Osteocyte (in vitro differentiated cells): ENCODE results near the gene RND3. TPM values are rescaled to one million over a fixed set of nuclear protein-coding genes. Genes with fewer than 3 reads are reported as not detected.

Source experiments
- DNase-seq: peaks from one replicate; pipeline ENCODE4 v3.0.0; 2021; ENCODE audit warnings: mixed read lengths; ENCODE audit not compliant: unreplicated experiment; ENCODE audit errors: extremely low spot score
- H3K27ac Mint-ChIP-seq: one replicate; pipeline ENCODE4 v1.8.0; 2021; ENCODE audit warnings: mild to moderate bottlenecking, mixed read lengths; ENCODE audit not compliant: unreplicated experiment
- H3K27me3 Mint-ChIP-seq: one replicate; pipeline ENCODE4 v1.8.0; 2021; ENCODE audit warnings: mixed read lengths; ENCODE audit not compliant: unreplicated experiment
- H3K36me3 Mint-ChIP-seq: one replicate; pipeline ENCODE4 v1.8.0; 2021; ENCODE audit warnings: mixed read lengths; ENCODE audit not compliant: unreplicated experiment
- H3K4me1 Mint-ChIP-seq: one replicate; pipeline ENCODE4 v1.8.0; 2021; ENCODE audit warnings: mixed read lengths; ENCODE audit not compliant: unreplicated experiment
- H3K4me3 Mint-ChIP-seq: one replicate; pipeline ENCODE4 v1.8.0; 2021; ENCODE audit warnings: mild to moderate bottlenecking, moderate library complexity, mixed read lengths; ENCODE audit not compliant: unreplicated experiment
- H3K9me3 Mint-ChIP-seq: one replicate; pipeline ENCODE4 v1.8.0; 2021; ENCODE audit warnings: mixed read lengths; ENCODE audit not compliant: unreplicated experiment
- total RNA-seq: library from RNA; stranded (reverse); gene quantifications from 2 replicates; pipeline ENCODE4 v1.2.1, GENCODE V29; 2021
- TF ChIP-seq, protein P1 (sequence below): fragments of 200-600 bp; sonication (generic); IDR thresholded peaks from 2 replicates; pipeline ENCODE4 v1.5.0; 2021; ENCODE audit warnings: antibody characterized with exemption, mild to moderate bottlenecking, moderate library complexity

The RND3 gene
- total RNA-seq, 1 donor from 2014 or later: 160 TPM

DNA sequence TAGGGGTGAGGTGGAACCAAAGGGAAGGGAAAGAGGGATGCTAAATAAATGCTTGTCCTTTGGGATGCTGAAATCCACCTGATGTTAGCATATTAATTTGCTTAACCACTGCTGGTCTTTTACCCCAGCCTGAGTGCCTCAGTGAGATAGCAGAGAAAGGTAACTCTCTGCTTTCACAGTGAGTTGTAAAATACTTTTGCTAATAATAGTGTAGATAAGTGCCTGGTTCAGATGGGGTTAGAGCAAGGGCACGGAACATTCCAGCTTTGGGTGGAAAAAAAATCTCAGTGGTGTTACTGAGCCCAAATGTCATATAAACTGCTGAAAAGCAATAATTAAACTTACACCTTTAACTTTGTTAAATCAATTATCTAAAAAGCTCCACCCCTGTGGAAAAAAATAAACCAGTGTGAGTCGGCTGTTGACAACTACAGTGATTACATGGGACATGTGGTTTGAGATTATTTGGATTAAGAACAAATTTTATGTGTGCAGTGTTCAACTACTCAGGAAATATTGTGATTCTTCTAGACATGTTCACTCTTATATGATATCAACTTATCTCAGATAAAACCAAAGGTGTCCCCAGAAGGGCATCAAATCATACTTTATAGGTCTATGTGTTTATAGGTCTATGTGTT is 21.1 kb upstream of the RND3 start:
- no peak for DNase-seq
- no peaks in the 10 kb centered on the region for H3K27me3 Mint-ChIP-seq
- no peaks in the 10 kb centered on the region for H3K36me3 Mint-ChIP-seq
- H3K4me1 Mint-ChIP-seq: peaks cover 6% of the 10 kb centered on the region
- TF ChIP-seq, protein P1, sequence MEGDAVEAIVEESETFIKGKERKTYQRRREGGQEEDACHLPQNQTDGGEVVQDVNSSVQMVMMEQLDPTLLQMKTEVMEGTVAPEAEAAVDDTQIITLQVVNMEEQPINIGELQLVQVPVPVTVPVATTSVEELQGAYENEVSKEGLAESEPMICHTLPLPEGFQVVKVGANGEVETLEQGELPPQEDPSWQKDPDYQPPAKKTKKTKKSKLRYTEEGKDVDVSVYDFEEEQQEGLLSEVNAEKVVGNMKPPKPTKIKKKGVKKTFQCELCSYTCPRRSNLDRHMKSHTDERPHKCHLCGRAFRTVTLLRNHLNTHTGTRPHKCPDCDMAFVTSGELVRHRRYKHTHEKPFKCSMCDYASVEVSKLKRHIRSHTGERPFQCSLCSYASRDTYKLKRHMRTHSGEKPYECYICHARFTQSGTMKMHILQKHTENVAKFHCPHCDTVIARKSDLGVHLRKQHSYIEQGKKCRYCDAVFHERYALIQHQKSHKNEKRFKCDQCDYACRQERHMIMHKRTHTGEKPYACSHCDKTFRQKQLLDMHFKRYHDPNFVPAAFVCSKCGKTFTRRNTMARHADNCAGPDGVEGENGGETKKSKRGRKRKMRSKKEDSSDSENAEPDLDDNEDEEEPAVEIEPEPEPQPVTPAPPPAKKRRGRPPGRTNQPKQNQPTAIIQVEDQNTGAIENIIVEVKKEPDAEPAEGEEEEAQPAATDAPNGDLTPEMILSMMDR: no peak
- H3K27ac Mint-ChIP-seq: no peak overlapping the region
- no peak overlapping the region for H3K4me3 Mint-ChIP-seq
- no peaks in the 10 kb centered on the region for H3K9me3 Mint-ChIP-seq

DNA sequence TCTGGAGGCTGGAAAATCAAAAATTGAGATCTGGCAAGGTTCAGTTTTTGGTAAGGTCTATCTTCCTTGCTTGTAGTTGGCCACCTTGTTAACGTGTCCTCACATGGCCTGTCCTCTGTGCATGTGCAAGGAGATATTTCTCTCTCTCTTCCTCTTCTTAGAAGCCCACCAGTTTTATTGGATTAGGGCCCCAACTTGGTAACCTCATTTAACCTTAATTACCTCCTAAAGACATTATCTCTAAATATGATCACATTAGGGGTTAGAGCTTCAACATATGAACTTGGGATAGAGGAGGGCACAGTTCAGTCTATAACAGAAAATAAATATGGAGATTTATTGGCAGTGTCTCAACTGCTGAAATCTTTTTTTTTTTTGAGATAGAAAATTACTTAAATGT is 19.6 kb upstream of the RND3 start:
- H3K36me3 Mint-ChIP-seq: no peaks in the 10 kb centered on the region
- no peak overlapping the region for H3K4me3 Mint-ChIP-seq
- H3K27ac Mint-ChIP-seq: no peak overlapping the region
- no peak for DNase-seq
- no peaks in the 10 kb centered on the region for H3K27me3 Mint-ChIP-seq
- H3K4me1 Mint-ChIP-seq: peaks cover 2% of the 10 kb centered on the region
- TF ChIP-seq, protein P1: no peak
- H3K9me3 Mint-ChIP-seq: no peaks in the 10 kb centered on the region

DNA sequence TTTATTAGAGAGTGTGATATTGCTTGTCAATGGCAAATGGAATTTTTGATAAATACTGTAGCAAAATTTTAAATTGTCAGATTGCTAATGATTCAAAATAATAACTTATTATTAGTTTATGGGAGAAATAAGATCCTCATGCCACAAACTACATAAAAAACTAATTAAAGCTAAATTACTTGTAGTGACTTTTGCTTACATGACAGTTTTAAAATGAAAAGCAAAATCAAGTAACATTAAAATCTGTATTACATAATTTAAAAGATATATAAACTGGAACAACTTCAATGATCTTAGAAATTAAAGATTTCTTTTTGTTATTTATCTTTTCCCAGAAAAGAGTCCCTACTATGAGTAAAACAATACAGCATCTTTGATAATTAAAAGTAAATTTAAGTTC is 17.7 kb upstream of the RND3 start:
- Mint-ChIP-seq H3K27me3 (no peaks in the 10 kb centered on the region), H3K4me3 (no peak overlapping the region), H3K27ac (no peak overlapping the region), H3K9me3 (no peaks in the 10 kb centered on the region), H3K4me1 (no peaks in the 10 kb centered on the region), H3K36me3 (no peaks in the 10 kb centered on the region)
- TF ChIP-seq, protein P1: no peak
- no peak for DNase-seq

DNA sequence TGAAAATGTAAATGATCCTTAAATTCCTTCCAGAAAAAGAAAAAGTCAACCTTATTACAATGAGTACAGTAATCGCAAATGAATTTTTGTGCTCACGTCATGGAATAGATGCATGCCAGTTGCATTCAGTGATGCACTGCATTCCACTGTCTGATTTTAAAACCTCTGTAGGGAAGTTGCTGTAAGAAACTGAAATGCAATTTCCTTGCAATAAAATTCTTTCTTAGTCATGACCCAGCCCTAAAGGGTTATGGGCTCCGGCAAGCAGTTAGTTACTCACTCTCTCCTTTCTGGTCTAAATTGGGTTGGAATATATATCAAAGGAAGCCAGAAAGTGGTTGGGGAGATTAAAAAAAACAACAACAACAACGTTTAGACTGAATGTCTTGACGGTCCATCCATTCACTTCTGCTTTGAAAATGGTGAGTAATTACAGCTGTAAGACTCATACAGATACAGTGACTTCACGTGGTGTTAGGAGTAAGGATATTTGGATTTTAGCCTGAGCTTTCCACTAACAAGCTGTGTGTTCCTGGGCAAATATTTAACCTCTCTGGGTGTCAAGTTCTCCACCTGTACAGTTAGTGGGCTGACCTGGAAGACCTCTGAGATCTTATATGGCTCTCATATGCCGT is 8.6 kb upstream of the RND3 start:
- Mint-ChIP-seq H3K4me1 (peaks cover 31% of the 10 kb centered on the region), H3K4me3 (no peak overlapping the region), H3K27me3 (no peaks in the 10 kb centered on the region), H3K36me3 (peaks cover 4% of the 10 kb centered on the region), H3K9me3 (peaks cover 10% of the 10 kb centered on the region), H3K27ac (peak overlapping the region; percentile 88)
- DNase-seq: no peak
- TF ChIP-seq, protein P1: no peak

DNA sequence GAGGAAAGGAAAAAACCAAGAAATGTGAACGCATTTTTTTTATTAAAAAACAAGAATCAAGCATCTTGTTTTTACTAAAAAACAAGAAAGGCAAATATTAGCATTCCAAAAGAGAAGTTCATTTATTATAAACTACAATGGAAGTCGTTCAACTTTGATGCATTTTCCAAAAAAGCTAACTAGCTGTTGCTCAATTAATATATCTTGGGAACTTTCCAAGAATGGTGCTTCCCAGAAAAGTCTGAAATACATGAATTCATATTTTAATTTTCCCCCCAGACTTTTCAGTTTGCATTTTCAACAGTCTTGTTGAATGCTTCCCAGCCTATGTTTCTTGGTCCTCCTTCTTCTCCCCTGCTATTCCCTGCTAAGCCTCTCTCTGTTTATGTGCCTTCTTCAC is 7.5 kb upstream of the RND3 start:
- Mint-ChIP-seq H3K36me3 (peaks cover 4% of the 10 kb centered on the region), H3K4me1 (peaks cover 31% of the 10 kb centered on the region), H3K4me3 (no peak overlapping the region), H3K9me3 (peaks cover 10% of the 10 kb centered on the region), H3K27me3 (no peaks in the 10 kb centered on the region), H3K27ac (peak overlapping the region; percentile 52)
- DNase-seq: no peak
- TF ChIP-seq, protein P1: no peak
